ENCODE results near the gene CLASRP. TPM values are rescaled to one million over a fixed set of nuclear protein-coding genes. Genes with fewer than 3 reads are reported as not detected.

CLASRP gene
- total RNA-seq, 1 donor from 2014 or later, result 172 TPM

DNA sequence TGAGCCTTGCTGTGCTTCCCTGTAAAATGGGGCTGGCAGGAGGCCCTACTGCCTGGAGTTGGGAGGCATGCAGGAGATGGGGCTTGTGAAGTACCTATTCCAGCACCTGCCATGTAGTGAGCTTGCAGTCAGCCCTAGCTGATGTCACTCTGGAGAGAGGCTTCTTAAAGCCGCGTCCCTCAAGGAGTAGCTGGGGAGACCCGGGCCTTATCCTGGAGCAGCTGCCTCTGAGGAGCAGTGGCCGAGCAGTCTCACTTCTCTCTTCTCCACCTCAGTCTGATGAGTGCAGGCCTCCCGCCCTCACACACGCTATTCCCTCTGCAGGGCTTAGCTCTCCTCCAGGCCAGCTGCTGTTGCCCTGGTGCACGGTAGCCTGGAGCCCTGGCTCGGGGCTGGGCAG, 18.0 kb downstream of the CLASRP start:
- Mint-ChIP-seq H3K27ac (peak overlapping the region; percentile 63), H3K27me3 (no peaks in the 10 kb centered on the region), H3K4me1 (peaks cover 57% of the 10 kb centered on the region), H3K4me3 (no peak overlapping the region), H3K36me3 (ENCODE audit: low read depth) (peaks cover 91% of the 10 kb centered on the region), H3K9me3 (no peaks in the 10 kb centered on the region)
- DNase-seq (no peak), ATAC-seq (ENCODE audit: low read depth) (no peak)
- intact Hi-C loops (cut with micrococcal nuclease), result no loop called here
- TF ChIP-seq, protein P1, sequence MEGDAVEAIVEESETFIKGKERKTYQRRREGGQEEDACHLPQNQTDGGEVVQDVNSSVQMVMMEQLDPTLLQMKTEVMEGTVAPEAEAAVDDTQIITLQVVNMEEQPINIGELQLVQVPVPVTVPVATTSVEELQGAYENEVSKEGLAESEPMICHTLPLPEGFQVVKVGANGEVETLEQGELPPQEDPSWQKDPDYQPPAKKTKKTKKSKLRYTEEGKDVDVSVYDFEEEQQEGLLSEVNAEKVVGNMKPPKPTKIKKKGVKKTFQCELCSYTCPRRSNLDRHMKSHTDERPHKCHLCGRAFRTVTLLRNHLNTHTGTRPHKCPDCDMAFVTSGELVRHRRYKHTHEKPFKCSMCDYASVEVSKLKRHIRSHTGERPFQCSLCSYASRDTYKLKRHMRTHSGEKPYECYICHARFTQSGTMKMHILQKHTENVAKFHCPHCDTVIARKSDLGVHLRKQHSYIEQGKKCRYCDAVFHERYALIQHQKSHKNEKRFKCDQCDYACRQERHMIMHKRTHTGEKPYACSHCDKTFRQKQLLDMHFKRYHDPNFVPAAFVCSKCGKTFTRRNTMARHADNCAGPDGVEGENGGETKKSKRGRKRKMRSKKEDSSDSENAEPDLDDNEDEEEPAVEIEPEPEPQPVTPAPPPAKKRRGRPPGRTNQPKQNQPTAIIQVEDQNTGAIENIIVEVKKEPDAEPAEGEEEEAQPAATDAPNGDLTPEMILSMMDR (IDR thresholded peaks at IDR 0.05), result no peak
- POLR2A ChIA-PET, result interaction anchor here (0.6 to 1.5 kb wide), 6 partner anchors 10 to 68 kb away, joined by 3 to 6 read pairs (median 4); partner anchors contain the start of gene CLASRP
- CTCF ChIA-PET, result interaction anchor here (0.9 to 2.3 kb wide), 3 partner anchors 40 to 154 kb away, joined by 3 to 12 read pairs (median 3); no protein-coding TSS in a partner anchor

- intact Hi-C loops (cut with micrococcal nuclease), result no loop called here
- CTCF ChIA-PET, result interaction anchor here (0.9 to 2.3 kb wide), 3 partner anchors 40 to 155 kb away, joined by 3 to 12 read pairs (median 3); no protein-coding TSS in a partner anchor
- Mint-ChIP-seq H3K27ac (peak overlapping the region; percentile 63), H3K27me3 (no peaks in the 10 kb centered on the region), H3K9me3 (no peaks in the 10 kb centered on the region), H3K4me3 (no peak overlapping the region), H3K36me3 (ENCODE audit: low read depth) (peaks cover 88% of the 10 kb centered on the region), H3K4me1 (peaks cover 51% of the 10 kb centered on the region)
- DNase-seq, result no peak
- POLR2A ChIA-PET, result interaction anchor here (1.0 to 1.5 kb wide), 6 partner anchors 10 to 69 kb away, joined by 3 to 6 read pairs (median 4); partner anchors contain the start of gene CLASRP
- ATAC-seq (ENCODE audit: low read depth), result no peak
- TF ChIP-seq, protein P1 (IDR thresholded peaks at IDR 0.05), result no peak
Observed at GRCh38 chr19:45057444-45057843, 18.6 kb downstream of the CLASRP start.

DNA sequence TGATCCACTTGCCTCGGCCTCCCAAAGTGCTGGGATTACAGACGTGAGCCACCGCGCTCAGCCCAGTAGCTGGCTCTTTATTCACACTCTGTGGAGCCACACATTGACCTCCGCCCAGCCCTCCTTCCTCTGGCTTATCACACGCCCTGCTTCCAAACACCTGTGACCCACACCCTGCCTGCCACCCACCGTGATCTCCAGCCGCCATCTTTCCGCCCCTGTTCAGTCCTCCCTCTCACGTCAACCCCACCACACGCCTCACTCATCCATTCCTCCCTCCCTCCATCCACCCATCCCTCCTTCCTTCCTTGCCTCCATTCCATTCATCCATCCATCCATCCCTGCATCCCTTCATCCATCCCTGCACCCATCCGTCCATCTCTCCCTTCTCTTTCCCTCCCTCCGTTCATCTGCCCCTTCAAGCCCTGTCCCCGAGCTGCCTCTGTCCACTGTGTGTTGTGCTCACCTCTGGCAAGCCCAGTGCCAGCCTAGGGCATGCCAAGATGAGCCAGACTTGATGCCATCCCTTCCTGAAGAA, 19.8 kb downstream of the CLASRP start:
- DNase-seq (no peak), ATAC-seq (ENCODE audit: low read depth) (no peak)
- Mint-ChIP-seq H3K4me1 (peaks cover 42% of the 10 kb centered on the region), H3K36me3 (ENCODE audit: low read depth) (peaks cover 90% of the 10 kb centered on the region), H3K27me3 (no peaks in the 10 kb centered on the region), H3K4me3 (no peak overlapping the region), H3K27ac (peak overlapping the region; percentile 59), H3K9me3 (no peaks in the 10 kb centered on the region)
- intact Hi-C loops (cut with micrococcal nuclease), result loop anchor here (1.0 kb wide), 5 partner anchors 17 to 369 kb away; no protein-coding TSS in a partner anchor
- CTCF ChIA-PET, result interaction anchor here (0.7 to 2.3 kb wide), 12 partner anchors 10 to 98 kb away, joined by 3 to 30 read pairs (median 5); partner anchors contain the start of gene CLASRP
- POLR2A ChIA-PET, result interaction anchor here (1.0 to 1.4 kb wide), 8 partner anchors 11 to 97 kb away, joined by 3 to 14 read pairs (median 4); partner anchors contain the start of gene CLASRP
- TF ChIP-seq, protein P1 (IDR thresholded peaks at IDR 0.05), result no peak

- CTCF ChIA-PET, result interaction anchor here (0.6 to 1.9 kb wide), 21 partner anchors 8 to 156 kb away, joined by 3 to 30 read pairs (median 5); partner anchors contain the start of genes CLASRP and PPP1R37
- DNase-seq, result peak; percentile 73
- ATAC-seq (ENCODE audit: low read depth), result peak; percentile 90
- H3K4me3 Mint-ChIP-seq, result no peak overlapping the region
- peaks cover 86% of the 10 kb centered on the region for H3K36me3 Mint-ChIP-seq (ENCODE audit: low read depth)
- no peaks in the 10 kb centered on the region for H3K9me3 Mint-ChIP-seq
- peaks cover 38% of the 10 kb centered on the region for H3K4me1 Mint-ChIP-seq
- POLR2A ChIA-PET, result interaction anchor here (0.7 to 1.4 kb wide), 13 partner anchors 12 to 120 kb away, joined by 3 to 14 read pairs (median 4); partner anchors contain the start of genes BLOC1S3, CLASRP and GEMIN7
- peak overlapping the region; percentile 76 for H3K27ac Mint-ChIP-seq
- H3K27me3 Mint-ChIP-seq, result no peaks in the 10 kb centered on the region
- TF ChIP-seq, protein P1 (IDR thresholded peaks at IDR 0.05), result peak; percentile 46
- intact Hi-C loops (cut with micrococcal nuclease), result loop anchor here (1.0 kb wide), 5 partner anchors 16 to 370 kb away; no protein-coding TSS in a partner anchor
Observed at GRCh38 chr19:45059258-45059965, 20.6 kb downstream of the CLASRP start.

Measured in activated B cell treated with CpG ODN at 0.5 μM for 24 hours (primary cell).